PC-9 (cell line): Measurements from ENCODE around the gene RGS6.

Experiments used
- EZH2 ChIP-seq: fragments of 200-600 bp; sonication (generic); IDR thresholded peaks from 2 replicates; pipeline ENCODE4 v1.8.0; 2017; ENCODE audit warnings: antibody characterized with exemption, low read depth
- TF ChIP-seq, protein P1 (sequence below): fragments of 200-600 bp; sonication (generic); conservative IDR thresholded peaks from 2 replicates; pipeline ENCODE4 v1.6.1; 2017; ENCODE audit warnings: mixed run types, antibody characterized with exemption, mild to moderate bottlenecking, moderate library complexity

GRCh38 chr14:72172597-72172996, 240.4 kb downstream of the RGS6 start:
- TF ChIP-seq, protein P1, sequence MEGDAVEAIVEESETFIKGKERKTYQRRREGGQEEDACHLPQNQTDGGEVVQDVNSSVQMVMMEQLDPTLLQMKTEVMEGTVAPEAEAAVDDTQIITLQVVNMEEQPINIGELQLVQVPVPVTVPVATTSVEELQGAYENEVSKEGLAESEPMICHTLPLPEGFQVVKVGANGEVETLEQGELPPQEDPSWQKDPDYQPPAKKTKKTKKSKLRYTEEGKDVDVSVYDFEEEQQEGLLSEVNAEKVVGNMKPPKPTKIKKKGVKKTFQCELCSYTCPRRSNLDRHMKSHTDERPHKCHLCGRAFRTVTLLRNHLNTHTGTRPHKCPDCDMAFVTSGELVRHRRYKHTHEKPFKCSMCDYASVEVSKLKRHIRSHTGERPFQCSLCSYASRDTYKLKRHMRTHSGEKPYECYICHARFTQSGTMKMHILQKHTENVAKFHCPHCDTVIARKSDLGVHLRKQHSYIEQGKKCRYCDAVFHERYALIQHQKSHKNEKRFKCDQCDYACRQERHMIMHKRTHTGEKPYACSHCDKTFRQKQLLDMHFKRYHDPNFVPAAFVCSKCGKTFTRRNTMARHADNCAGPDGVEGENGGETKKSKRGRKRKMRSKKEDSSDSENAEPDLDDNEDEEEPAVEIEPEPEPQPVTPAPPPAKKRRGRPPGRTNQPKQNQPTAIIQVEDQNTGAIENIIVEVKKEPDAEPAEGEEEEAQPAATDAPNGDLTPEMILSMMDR: no peak
- TF ChIP-seq EZH2: no peak
